HG02759 (cell line): Measurements from ENCODE around the gene CIAO2A.
"Not testable (repeated sequence)": the region's sequence is repeated elsewhere in the genome, so short reads cannot be mapped to it uniquely, and the experiment has no call there.

Experiments
- ATAC-seq: cut with Tn5 transposase; IDR thresholded peaks from one replicate; pipeline ENCODE4 v1.9.1; 2021; ENCODE audit warnings: mild to moderate bottlenecking, moderate library complexity; ENCODE audit not compliant: unreplicated experiment

The CIAO2A gene

DNA sequence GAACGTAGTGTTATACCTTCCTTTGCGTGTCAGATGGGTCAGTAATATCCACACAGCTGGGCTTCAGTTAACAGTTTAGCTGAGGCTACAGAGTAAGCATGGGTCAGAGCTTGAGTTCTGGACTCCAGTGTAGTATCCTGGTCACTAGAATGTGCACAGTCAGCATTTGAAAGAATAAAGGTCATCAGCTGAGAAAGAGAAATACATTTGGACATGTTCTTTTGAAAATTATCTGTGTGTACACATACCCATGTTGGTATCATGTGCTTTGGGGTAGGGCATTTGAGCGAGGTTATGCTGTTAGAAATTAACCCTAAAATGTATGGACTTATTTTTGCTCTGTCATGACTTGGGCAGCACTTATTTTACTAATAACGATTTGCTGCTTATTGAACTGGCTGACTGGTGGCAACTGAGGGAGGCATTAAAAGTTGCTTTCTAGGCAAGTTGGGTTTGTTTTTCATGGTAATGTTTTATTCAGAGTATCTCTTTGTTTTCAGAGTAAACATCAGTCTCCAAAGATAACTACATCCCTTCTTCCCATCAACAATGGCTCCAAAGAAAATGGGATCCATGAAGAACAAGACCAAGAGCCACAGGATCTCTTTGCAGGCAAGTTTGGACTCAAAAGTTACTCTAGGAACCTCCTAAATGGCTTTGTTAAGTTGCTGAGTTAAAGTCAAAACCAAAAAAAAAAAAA is 18.6 kb upstream of the CIAO2A start:
- no peak for ATAC-seq

DNA sequence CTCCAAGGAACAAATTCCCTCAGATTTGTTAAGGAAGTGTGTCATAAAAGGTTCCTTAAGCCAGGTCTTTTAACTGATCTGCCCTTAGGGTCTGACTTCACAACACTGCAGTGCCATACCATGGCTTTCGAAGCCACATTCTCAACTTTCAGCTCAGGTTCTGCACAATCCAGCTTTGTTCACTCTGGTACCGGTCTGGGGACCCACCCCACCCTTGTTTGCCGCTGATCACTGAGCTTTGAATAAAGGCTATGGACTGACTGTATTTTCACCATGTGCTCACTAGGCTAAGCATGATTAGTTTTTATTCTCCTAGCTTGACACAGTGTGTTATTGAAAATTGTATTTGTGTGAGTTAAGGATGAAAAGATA is 18.0 kb upstream of the CIAO2A start:
- ATAC-seq: no peak

DNA sequence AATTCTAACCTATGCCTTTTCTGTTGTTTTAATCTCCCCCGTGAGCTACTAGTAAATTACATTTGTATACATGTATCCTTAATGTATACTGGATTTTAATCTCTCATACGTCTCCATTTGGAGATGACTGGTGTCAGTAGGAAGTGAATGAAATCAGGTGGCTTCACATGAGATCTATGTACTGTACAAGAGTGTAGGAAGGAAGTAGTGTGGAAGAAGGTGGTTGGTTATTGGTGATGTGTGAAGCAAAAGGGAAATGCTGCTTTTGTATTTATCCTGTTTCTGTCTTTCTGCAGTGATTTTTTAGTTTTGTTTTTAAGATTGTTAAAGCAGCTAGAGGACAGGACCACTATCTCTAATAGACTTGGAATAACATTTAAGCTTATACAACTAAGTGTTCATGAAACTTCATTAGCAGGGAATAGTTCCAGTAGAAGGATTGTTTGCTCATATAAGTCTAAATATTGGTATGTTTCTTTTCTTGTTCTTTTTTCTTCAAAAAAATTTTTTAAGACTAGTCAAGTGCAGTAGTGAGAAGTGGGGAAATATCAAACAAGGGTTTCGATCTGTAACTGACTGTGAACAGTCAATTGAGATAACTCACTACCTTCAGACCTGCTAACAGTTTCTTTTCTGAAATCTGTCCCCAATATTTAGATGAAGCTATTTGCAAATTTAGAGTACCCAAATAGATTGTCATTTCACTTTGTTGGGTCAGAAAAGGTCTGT is 17.5 kb upstream of the CIAO2A start:
- ATAC-seq: no peak

DNA sequence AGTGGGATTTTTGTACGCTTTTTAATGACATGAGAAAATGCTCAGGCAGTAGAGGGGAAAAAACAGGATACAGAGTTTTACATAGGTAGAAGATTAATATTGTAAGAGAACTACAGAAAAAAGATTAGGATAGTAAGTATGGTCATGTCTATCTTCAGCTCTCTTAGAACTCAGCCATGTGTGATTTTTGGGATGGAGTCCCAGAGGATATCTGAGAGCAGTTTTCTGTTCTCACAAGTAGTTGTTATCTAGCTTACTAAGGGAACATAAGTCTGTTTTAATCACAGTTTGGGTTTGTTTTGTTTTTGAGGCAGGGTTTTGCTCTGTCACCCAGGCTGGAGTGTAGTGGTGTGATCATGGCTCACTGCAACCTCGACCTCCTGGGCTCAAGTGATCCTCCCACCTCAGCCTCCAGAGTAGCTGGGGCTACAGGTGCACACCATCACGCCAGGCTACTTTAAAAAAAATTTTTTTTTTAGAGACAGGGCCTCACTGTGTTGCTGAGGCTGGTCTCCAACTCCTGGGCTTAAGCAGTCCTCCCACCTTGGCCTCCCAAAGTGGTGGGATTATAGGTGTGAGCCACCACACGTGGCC is 16.6 kb upstream of the CIAO2A start:
- not testable (repeated sequence) for ATAC-seq

DNA sequence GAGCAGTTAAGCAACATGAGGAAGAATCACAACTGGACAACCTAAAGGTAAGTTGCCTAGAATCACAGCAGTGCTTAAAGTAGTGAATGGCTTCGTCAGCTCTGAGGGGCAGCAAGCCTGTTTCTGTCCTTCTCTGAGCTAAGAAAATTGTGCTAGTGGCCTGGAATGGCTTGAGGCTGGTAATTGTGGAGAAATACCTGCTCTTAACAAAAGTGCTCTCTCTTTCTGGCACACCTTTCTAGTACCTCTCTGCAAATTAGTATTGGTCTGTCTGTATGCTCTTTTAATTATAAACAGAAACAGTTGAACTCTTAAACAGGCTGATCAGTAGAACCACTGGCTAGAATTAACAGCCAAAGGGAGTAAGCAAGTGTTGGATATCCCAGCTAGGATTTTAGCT is 13.7 kb upstream of the CIAO2A start:
- no peak for ATAC-seq

DNA sequence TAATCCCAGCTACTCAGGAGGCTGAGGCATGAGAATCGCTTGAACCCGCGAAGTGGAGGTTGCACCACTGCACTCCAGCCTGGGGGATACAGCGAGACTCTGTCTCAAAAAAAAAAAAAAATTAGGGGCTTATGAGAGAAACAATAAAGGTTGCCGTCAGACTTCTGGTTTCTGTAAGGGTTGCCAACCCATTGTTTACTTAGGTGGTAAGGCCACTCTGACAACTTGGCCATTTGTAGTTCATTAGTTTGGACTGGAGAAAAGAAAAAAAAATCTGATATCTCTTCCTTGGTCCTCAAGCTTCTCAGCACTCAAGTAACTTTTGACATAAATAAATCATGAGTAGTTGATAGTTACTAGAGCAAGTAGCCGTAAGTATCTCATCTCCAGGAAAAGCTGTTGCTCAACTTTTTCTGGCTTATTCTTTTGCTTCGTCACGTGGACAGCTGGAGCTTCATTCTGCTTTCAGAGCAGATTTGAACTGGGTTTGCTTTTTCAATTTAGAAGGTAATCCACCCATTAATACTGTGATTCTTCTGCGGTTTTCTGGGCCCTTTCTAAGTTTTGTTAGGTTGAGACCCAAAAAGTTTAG is 11.6 kb upstream of the CIAO2A start:
- ATAC-seq: no peak

DNA sequence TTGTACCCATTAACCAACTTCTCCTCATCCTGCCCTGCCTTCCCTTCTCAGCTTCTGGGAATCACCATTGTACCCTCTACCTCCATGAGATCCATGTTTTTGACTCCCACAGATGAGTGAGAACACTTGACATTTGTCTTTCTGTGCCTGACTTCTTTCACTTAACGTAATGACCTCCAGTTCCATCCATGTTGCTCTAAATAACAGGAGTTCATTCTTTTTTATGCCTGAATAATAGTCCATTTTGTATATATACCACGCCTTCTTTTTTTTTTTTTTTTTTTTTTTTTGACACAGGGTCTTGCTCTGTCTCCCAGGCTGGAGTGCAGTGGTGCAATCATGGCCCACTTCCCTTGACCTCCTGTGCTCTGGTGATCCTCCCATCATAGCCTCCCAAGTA is 8.9 kb upstream of the CIAO2A start:
- ATAC-seq: no peak

DNA sequence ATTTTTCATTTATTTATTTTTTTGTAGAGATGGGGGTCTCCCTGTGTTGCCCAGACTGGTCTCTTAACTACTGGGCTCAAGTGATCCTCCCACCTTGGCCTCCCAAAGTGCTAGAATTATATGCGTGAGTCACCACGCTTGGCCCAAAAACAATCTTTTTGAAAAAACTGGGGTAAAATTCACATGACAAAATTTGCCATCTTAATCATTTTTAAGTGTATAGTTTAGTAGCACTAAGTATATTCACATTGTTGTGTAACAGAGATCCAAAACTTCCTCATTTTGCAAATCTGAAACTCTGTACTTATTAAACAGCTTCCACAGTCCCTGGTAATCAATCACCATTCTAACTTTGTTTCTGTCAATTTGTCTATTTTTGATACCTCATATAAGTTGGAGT is 7.3 kb upstream of the CIAO2A start:
- ATAC-seq: no peak

DNA sequence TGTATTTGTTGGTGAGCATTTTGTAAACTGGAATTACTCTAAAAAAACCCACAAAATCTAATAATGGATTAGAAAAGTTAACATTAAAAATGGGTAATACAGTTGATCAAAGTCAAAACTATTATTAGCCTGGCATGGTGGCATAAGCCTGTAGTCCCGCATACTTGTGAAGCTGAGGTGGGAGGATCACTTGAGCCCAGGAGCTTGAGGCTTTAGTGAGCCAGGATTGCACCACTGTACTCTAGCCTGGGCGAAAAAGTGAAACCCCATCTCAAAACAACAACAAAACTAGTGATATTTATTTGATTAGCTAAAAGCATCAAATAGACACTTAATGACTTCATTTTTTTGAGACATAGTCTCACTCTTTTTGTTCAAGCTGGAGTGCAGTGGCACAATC is 5.7 kb upstream of the CIAO2A start:
- ATAC-seq: no peak

DNA sequence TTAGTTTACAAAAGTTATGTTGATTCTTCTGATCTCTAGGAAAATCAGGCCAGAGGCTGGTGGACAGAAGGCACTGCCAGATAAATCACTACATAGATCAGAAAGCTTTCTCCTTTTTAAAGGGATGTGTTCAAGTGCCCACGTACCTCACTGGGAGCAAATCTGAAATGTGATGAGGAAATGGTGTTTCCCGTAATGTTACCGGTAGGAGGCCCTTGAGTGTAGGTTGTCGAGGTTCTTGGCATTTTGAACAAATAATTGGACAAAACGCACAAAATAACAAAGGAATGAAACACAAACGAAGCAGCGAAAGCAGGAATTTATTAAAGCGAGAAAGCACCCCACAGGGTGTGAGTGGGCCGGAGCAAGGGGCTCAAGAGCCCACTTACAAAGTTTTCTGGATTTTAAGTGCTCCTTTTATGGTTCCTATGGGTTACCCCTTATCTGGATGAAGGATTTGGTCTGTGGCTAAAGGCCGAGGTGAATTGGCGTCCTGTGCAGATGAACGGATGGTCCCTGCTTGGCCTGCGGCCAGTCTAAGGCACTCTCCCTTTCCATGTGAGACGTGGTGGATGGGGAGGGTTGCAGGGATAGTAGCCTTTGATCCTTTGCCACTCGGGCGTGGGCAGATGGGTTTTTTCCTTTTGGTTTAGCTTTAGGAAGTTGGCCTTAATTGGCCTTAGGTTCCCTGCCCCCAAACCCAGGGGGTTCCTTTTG is 3.2 kb upstream of the CIAO2A start:
- ATAC-seq: no peak

DNA sequence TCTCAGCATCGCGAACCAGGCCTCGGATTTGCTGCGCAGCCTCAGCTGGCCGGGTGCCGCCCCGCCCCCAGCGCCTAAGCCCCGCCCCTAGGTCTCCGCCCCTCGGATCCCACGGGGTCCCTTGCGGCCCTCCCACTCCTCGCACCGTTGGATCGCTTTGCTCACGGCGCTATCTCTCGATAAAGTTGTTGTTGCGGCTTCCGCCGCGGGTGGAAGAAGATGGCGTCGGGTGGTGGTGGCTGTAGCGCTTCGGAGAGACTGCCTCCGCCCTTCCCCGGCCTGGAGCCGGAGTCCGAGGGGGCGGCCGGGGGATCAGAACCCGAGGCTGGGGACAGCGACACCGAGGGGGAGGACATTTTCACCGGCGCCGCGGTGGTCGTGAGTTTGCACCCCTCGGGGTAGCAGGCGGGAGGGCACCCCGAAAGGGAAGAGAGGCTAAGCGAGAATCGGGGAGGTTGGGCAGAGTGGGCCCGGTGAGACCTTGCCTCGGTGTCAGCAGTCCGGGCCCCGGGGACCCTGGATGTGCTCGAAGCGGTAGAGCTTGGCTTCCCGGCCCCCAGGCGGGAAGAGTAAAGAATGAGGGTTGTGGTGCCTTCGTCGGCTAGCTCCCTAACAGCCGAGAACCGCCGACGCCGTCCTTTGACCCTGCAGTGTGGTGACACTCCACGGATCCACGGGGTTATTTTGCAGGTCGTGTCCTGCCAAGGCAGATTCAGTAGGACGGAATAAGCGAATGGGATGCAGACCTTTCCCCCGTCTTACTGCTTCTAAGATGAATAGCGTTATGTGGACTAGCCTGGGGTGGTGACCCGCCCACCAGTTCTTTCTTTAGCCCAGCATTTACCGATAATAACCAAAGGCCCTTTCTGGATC is 2.4 kb upstream of the CIAO2A start, which contains the start of gene SNX1:
Gene SNX1 (plus strand): TSS at position 188 of the 873 bp plus-strand sequence. CDS start 32 bp downstream, at position 220.
- peak; percentile 51 for ATAC-seq

DNA sequence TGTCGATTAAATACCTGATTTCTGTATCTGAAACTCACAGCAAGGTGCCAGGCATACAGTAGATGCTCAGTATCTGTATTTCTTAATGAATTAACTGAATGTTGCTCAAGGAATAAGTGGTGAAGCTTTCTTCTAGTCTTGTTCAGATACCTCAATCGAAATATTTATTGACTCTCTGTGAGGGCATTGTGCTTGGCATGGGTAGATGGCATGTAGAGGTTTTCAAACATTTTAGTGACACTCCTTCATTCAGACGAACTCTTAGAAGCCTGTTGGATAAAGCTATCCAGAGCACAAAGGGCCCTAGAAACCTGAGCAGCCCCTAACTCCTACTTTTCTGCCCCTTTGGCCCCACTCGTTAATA is 1.8 kb upstream of the CIAO2A start:
- ATAC-seq: no peak

DNA sequence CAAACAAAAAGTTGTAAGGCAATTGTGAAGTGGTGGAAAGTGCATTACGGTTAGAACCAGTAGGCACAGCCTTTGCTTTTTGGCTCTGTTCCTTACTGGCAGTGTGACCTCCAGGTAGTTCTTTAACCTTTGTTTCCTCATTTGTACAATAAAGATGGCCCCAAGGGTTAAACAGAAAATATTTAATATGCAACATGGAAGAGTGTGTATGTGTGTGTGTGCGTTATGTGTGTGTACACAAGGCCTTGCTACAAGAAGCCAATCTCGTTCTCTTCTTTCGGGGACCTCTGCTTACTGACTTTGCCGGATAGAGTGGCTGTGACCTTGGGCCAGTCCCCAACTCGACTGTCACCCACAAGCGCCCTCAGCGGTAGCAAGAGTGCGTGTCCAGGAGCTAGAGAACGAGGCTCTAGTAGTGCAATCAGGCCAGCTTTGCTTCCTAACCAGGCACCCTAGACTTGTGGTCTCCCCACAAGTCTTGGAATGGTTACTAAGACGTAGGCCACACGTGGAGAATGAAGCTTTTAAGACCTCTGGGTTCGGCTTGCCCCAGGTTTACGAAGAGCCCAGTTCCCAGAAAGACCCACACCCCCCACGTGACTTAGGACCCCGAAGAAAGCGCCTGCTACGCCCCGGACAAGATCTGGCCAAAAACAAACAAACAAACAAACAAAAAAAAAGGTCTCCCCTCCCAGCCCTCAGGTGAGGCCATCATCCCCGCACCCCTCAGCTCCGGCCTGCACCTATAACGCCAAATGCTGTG is 593 bp downstream of the CIAO2A start:
- ATAC-seq: peak; percentile 17

DNA sequence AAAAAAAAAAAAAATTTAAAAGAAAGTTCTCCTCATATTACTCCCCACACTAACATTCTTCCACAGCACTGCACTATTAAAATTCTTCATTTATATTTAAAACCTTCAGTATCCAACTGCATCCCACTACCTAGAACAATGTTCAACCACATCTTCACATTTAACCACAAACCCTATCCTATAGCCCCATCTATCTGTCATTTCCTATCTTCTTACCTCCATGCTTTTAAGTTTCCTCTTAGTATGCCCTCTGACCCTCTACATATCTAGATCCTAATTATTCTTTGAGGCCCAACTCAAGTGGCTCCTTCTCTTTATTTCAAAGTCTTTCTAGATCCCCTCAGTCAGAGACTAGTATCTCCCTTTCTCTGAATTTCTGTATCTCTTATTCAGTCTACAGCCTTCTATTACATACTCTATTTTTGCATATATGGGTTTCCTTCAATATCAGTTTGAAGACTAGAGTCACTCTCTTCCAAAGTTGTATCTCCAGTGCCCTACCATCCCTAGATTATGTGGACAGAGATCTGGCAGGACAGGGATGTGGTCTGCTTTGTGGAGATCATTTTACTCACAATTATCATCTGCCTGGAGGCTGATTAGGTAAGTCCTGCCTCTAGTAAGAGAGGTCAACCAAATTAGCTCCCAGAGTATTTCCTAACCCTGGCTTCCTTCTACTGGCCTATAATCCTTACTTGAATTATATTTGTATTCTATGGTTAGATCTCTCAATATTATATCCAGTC is 1.4 kb downstream of the CIAO2A start:
- ATAC-seq: no peak

DNA sequence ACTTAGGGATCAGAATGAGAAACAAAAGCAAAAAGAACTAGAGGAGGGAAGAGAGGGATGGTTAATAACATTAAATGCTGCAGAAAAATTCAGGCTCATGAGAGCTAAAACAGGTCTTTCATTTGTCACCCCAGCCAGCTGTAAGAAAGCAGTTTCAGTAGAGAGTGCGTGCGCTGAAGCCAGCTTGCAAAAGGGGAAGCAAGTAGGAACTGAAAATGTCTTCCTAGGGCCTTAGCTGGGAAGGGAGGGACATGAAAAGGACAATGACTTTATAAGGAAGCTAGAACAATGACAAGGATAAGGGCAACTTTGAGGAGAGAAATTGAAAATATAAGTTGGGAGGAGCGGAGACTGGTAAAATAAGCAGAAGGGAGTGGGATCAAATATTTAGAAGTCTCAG is 3.1 kb downstream of the CIAO2A start:
- ATAC-seq: no peak

DNA sequence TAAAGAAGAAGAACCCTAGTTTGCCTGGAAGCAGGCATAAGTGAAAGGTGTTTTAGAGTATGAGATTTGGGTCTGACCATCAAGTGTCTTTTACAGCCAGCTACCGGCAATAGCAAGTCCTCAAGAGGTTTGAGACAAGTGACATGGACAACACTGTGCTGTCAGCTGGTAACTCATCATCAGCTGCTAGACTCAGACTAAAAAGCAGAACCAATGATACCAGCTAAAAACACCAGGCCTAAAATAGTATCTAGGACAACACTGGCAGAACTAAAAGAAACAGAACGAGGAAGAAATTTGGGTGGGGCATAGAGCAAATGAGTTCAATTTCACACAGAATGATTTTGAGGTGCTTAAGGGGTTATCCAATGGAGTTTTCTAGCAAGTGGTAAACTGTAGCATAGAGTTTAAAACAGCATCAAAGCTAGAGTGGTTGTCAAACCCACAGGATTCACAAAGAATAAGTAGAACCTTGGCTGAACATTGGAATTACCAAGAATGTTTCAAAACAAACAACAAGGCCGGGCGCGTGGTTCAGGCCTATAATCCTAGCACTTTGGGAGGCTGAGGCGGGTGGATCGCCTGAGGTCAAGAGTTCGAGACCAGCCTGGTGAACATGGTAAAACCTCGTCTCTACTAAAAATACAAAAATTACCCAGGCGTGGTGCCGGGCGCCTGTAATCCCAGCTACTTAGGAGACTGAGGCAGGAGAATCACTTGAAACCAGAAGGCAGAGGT is 3.9 kb downstream of the CIAO2A start:
- ATAC-seq: no peak

DNA sequence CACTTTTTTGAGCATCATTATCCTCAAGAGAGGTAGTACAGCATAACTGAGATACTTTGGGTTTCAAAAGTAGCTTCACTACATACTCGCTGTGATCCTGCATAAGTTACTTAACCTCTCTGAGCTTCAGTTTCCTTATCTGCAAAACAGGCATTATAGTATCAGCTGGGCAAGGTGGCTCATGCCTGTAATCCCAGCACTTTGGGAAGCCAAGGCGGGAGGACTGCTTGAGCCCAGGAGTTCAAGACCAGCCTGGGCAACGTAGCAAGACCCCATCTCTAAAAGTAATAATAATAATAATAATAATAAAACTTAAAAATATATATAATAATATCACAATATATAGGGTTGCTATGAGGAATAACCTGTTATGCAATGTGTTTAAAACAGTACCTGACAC is 10.9 kb downstream of the CIAO2A start:
- no peak for ATAC-seq

DNA sequence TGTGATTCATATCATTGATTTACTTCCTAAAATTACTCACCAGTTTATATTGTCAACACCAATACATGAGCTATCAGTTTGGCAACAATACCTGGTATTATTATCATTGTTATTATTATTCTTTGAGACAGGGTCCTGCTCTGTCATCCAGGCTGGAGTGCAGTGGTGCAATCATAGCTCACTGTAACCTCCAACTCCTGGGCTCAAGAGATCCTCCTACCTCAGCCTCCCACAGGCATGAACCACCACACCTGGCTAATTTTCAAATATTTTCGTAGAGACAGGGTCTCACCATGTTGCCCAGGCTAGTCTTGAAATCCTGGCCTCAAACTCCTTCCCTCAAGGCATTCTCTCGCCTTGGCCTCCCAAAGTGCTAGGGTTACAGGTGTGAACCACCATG is 20.1 kb downstream of the CIAO2A start:
- ATAC-seq: not testable (repeated sequence)
